B cell (primary cell): ENCODE results near the gene ERN1. TPM values are rescaled to one million over a fixed set of nuclear protein-coding genes. Genes with fewer than 3 reads are reported as not detected.

Experiments used
- ATAC-seq: fragments of 200-7000 bp; cut with Tn5 transposase; one replicate; pipeline ENCODE4 v1.10.0; 2021; ENCODE audit warnings: low read depth, mild to moderate bottlenecking, moderate number of reproducible peaks, moderate library complexity
- CTCF ChIA-PET: fragments of 350-600 bp; sonication (Branson Sonifier 250); formaldehyde crosslinking; loops from one replicate; lab custom pipeline; 2021; ENCODE audit warnings: antibody characterized with exemption, inconsistent platforms; lab: Charles Lee
- POLR2A ChIA-PET: fragments of 350-600 bp; sonication (Branson Sonifier 250); formaldehyde crosslinking; loops from one replicate; lab custom pipeline; 2021; ENCODE audit warnings: antibody characterized with exemption; lab: Charles Lee
- DNase-seq: peaks from one replicate; pipeline ENCODE4 v3.0.0; 2013
- H2AFZ ChIP-seq: 2 replicates; pipeline ENCODE4 v1.6.1; 2012; ENCODE audit warnings: mild to moderate bottlenecking, low read depth, low read length; ENCODE audit not compliant: insufficient read depth, poor library complexity, severe bottlenecking
- H3K27ac ChIP-seq, 2 donors: 1 replicate in 1 of 2; 2 replicates in 1 of 2; pipeline ENCODE4 v1.5.1; 2012 to 2013; ENCODE audit warnings: low read length in 2 of 2, mild to moderate bottlenecking in 2 of 2, moderate library complexity in 1 of 2
- H3K27me3 ChIP-seq, 4 experiments: fragments of 200-600 bp in 1 of 4; sonication (generic) in 1 of 4; replicated peaks in 1 of 4; 1 replicate in 2 of 4; 2 replicates in 2 of 4; pipeline versions ENCODE4 v1.6.1 to v1.7.0; 2013 to 2016; ENCODE audit warnings: low read length in 3 of 4, mild to moderate bottlenecking in 2 of 4, mixed read lengths in 1 of 4, moderate library complexity in 1 of 4; ENCODE audit not compliant: insufficient read depth in 4 of 4, control insufficient read depth in 3 of 4; ENCODE audit errors: control extremely low read depth in 1 of 4
- H3K36me3 ChIP-seq, 2 experiments: replicated peaks in 1 of 2; 1 replicate in 1 of 2; 2 replicates in 1 of 2; pipeline versions ENCODE4 v1.6.1 to v1.7.1; 2013; ENCODE audit warnings: low read length in 1 of 2; ENCODE audit not compliant: insufficient read depth in 2 of 2, control insufficient read depth in 1 of 2; ENCODE audit errors: control extremely low read depth in 1 of 2, extremely low read depth in 1 of 2
- H3K4me1 ChIP-seq, 2 donors: fragments of 200-600 bp in 1 of 2; sonication (generic) in 1 of 2; 1 replicate in 1 of 2; 2 replicates in 1 of 2; pipeline versions ENCODE4 v1.5.1 to v1.6.1; 2013 to 2017; ENCODE audit warnings: low read length in 2 of 2; ENCODE audit not compliant: control insufficient read depth in 2 of 2, insufficient read depth in 2 of 2
- H3K4me2 ChIP-seq: replicated peaks from 2 replicates; pipeline ENCODE3; 2012; ENCODE audit warnings: mild to moderate bottlenecking, low read depth, low read length; ENCODE audit not compliant: poor library complexity, severe bottlenecking
- H3K4me3 ChIP-seq, 5 experiments: fragments of 200-600 bp in 1 of 5; sonication (generic) in 1 of 5; 1 replicate in 3 of 5; 2 replicates in 2 of 5; pipeline versions ENCODE4 v1.5.1 to v1.7.0; 2011 to 2016; ENCODE audit warnings: low read length in 4 of 5, mild to moderate bottlenecking in 4 of 5, low read depth in 2 of 5, control low read depth in 1 of 5, moderate library complexity in 1 of 5; ENCODE audit not compliant: insufficient read depth in 1 of 5; ENCODE audit errors: control extremely low read depth in 1 of 5, extremely low read depth in 1 of 5
- H3K79me2 ChIP-seq: fragments of 200-600 bp; sonication (generic); one replicate; pipeline ENCODE4 v1.6.0; 2016; ENCODE audit warnings: low read length; ENCODE audit not compliant: control insufficient read depth, insufficient read depth
- H3K9ac ChIP-seq: fragments of 200-600 bp; sonication (generic); 2 replicates; pipeline ENCODE4 v1.6.1; 2017; ENCODE audit warnings: mild to moderate bottlenecking, low read length, moderate library complexity
- H3K9me3 ChIP-seq, 3 donors: one replicate each; pipeline versions ENCODE4 v1.6.1 to v1.7.1; 2013; ENCODE audit warnings: low read length in 2 of 3; ENCODE audit not compliant: control insufficient read depth in 2 of 3, insufficient read depth in 1 of 3; ENCODE audit errors: control extremely low read depth in 1 of 3
- H4K20me1 ChIP-seq: 2 replicates; pipeline ENCODE4 v1.6.0; 2012; ENCODE audit warnings: mild to moderate bottlenecking, low read length; ENCODE audit not compliant: insufficient read depth, control insufficient read depth, poor library complexity, severe bottlenecking
- H3K27ac Mint-ChIP-seq: one replicate; pipeline ENCODE4 v1.8.0; 2021; ENCODE audit warnings: mixed read lengths
- H3K27me3 Mint-ChIP-seq: one replicate; pipeline ENCODE4 v1.8.0; 2021; ENCODE audit warnings: mixed read lengths
- H3K4me1 Mint-ChIP-seq: one replicate; pipeline ENCODE4 v1.8.0; 2021; ENCODE audit warnings: mixed read lengths
- H3K4me3 Mint-ChIP-seq: one replicate; pipeline ENCODE4 v1.8.0; 2021; ENCODE audit warnings: mixed read lengths
- H3K9me3 Mint-ChIP-seq: one replicate; pipeline ENCODE4 v1.8.0; 2022; ENCODE audit warnings: mixed read lengths; ENCODE audit not compliant: insufficient read depth
- EZH2 ChIP-seq: IDR thresholded peaks from 2 replicates; pipeline ENCODE4 v1.6.1; 2012; ENCODE audit warnings: borderline replicate concordance, low read depth, mild to moderate bottlenecking, moderate library complexity, low read length; ENCODE audit not compliant: insufficient read depth, poor library complexity, severe bottlenecking
- WGBS: methylation state at CpG from one replicate; pipeline ENCODE4 v1.1.5; 2013; ENCODE audit warnings: missing lambda C conversion rate; ENCODE audit not compliant: insufficient coverage; 5-methylcytosine and 5-hydroxymethylcytosine counted together
- intact Hi-C: fragments of 100-400 bp; cut with micrococcal nuclease; formaldehyde crosslinking; loops from one replicate; pipeline ENCODE4 v1.10.0; 2022
- polyA plus RNA-seq: library from polyadenylated mRNA; depleted of rRNA; stranded (reverse); fragments of >200 nt; gene quantifications from 2 replicates; pipeline ENCODE4 v1.2.3, GENCODE V29; 2012
- total RNA-seq, 2 donors: library from RNA; stranded (reverse); fragments of 120-200 nt in 1 of 2; gene quantifications; 1 replicate in 1 of 2; 2 replicates in 1 of 2; pipeline versions ENCODE4 v1.2.3 to v1.2.4, GENCODE V29; 2013 to 2022
- TF ChIP-seq, protein P1 (sequence below): fragments of 200-600 bp; IDR thresholded peaks from one replicate; pipeline ENCODE4 v1.8.0; 2022; ENCODE audit warnings: antibody characterized with exemption, mild to moderate bottlenecking

ERN1 gene
- total and polyA plus RNA-seq, 2 donors (not counting 1 experiment from before 2014, with no cell fraction given): 7.0 to 19.4 TPM

DNA sequence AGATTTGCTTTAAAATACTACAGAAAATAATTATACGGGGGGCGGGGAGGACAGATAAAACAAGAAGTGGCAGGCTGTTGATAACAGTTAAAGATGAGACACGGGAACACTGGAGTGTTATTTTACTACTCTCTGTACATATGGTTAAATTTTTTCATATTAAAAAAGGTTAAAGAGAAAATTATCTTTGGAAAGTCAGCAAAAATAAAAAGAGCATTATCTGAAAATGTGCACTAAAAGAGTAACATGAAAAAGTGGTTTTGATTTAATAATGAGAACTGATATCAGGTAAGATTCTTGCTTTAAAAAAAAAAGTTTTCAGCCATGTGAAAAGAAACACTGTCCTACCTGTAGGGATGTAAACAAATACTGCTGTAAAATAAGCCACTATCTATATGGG lies 46.9 kb downstream of the ERN1 start:
- ATAC-seq (no peak), DNase-seq (no peak)
- Mint-ChIP-seq H3K4me3 (no peak overlapping the region), H3K27ac (no peak overlapping the region), H3K4me1 (peaks cover 4% of the 10 kb centered on the region), H3K9me3 (no peaks in the 10 kb centered on the region), H3K27me3 (no peaks in the 10 kb centered on the region)
- Histone ChIP-seq H3K9me3 (no peaks in the 10 kb centered on the region), H3K4me2 (no peak overlapping the region), H3K36me3 (no peaks in the 10 kb centered on the region), H3K27me3 (no peaks in the 10 kb centered on the region), H3K27ac (no peak overlapping the region), H3K9ac (no peak overlapping the region), H3K4me1 (peaks cover 3 to 7% of the 10 kb centered on the region in 2 donors), H3K79me2 (no peaks in the 10 kb centered on the region), H4K20me1 (no peaks in the 10 kb centered on the region), H2AFZ (no peak overlapping the region), H3K4me3 (no peak overlapping the region)
- no CpG with 5 or more reads among the region's 3 CpGs for WGBS
- CTCF ChIA-PET: no interaction called here
- TF ChIP-seq, protein P1, sequence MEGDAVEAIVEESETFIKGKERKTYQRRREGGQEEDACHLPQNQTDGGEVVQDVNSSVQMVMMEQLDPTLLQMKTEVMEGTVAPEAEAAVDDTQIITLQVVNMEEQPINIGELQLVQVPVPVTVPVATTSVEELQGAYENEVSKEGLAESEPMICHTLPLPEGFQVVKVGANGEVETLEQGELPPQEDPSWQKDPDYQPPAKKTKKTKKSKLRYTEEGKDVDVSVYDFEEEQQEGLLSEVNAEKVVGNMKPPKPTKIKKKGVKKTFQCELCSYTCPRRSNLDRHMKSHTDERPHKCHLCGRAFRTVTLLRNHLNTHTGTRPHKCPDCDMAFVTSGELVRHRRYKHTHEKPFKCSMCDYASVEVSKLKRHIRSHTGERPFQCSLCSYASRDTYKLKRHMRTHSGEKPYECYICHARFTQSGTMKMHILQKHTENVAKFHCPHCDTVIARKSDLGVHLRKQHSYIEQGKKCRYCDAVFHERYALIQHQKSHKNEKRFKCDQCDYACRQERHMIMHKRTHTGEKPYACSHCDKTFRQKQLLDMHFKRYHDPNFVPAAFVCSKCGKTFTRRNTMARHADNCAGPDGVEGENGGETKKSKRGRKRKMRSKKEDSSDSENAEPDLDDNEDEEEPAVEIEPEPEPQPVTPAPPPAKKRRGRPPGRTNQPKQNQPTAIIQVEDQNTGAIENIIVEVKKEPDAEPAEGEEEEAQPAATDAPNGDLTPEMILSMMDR: no peak
- TF ChIP-seq EZH2: no peak
- POLR2A ChIA-PET: no interaction called here
- intact Hi-C loops: no loop called here

DNA sequence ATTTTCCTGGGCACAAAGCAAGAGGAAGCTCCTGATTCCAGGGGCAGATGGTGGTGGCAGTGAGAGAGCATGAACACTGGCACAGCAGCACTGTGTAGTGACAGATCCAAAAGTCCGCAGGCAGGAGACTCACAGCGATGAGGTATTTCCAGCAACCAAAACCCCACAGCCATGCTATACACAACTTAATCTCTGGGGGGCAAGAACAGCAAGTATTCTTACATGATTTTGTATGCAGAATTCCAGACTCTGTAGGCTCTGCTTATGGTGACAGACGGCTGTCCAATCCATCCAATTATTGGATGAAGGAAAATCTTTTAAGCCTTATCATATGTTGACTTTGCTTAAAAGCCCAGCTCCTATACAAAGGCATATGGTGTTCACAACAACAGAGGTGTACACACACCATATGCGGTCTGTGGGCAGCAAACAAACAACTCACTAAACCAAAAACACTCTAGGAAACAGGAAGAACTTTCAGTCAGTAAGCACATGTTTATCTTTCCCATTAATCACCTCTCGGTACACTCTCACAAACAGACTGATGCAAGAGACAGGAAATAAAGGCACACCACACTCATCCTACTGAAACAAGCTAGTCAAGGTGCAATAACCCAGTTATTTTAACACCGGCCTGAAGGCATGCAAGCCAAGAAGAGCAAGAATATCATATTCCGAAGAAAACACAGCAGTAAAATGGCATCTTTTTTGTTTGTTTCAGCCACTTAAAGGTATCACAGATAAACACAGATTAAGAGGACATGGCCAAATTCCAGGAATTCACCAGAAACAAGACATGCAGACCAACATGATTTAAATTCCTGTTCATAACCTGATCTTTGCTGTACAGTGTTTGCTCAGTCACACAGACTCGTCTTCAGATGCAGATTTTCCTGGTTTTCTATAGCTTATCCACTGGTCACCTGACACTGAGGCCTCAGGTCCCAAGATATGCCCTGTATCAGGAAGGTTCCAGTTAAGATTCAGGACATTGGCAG lies 47.8 kb downstream of the ERN1 start:
- ChIA-PET CTCF (no interaction called here), POLR2A (no interaction called here)
- TF ChIP-seq, protein P1: no peak
- no peak for TF ChIP-seq EZH2
- DNase-seq (no peak), ATAC-seq (no peak)
- H3K9ac ChIP-seq: no peak overlapping the region
- no peak overlapping the region for H3K27ac Mint-ChIP-seq
- no peaks in the 10 kb centered on the region for H3K27me3 ChIP-seq
- WGBS: 48% methylated on average over 5 of the region's 8 CpGs
- H3K4me3 ChIP-seq: no peak overlapping the region
- no peaks in the 10 kb centered on the region for H3K36me3 ChIP-seq
- no peak overlapping the region for H3K4me3 Mint-ChIP-seq
- intact Hi-C loops: no loop called here
- no peaks in the 10 kb centered on the region for H3K79me2 ChIP-seq
- H3K27me3 Mint-ChIP-seq: no peaks in the 10 kb centered on the region
- H3K9me3 ChIP-seq: no peaks in the 10 kb centered on the region
- H3K4me2 ChIP-seq: no peak overlapping the region
- no peaks in the 10 kb centered on the region for H4K20me1 ChIP-seq
- H3K9me3 Mint-ChIP-seq: no peaks in the 10 kb centered on the region
- no peak overlapping the region for H3K27ac ChIP-seq
- peaks cover 5% of the 10 kb centered on the region for H3K4me1 Mint-ChIP-seq
- no peak overlapping the region for H2AFZ ChIP-seq
- peaks cover 3 to 7% of the 10 kb centered on the region in 2 donors for H3K4me1 ChIP-seq
